Activated B cell treated with CpG ODN at 0.5 μM for 24 hours (primary cell): ENCODE data around the gene SCGB3A1. TPM values are rescaled to one million over a fixed set of nuclear protein-coding genes. Genes with fewer than 3 reads are reported as not detected.

Experiments used
- ATAC-seq: fragments of 200-7000 bp; cut with Tn5 transposase; one replicate; pipeline ENCODE4 v1.10.0; 2021; ENCODE audit warnings: low read depth, mild to moderate bottlenecking, moderate library complexity
- CTCF ChIA-PET: fragments of 350-600 bp; sonication (Branson Sonifier 250); formaldehyde crosslinking; loops from one replicate; lab custom pipeline; 2021; ENCODE audit warnings: antibody characterized with exemption; lab: Charles Lee
- POLR2A ChIA-PET: fragments of 350-600 bp; sonication (Branson Sonifier 250); formaldehyde crosslinking; loops from one replicate; lab custom pipeline; 2021; ENCODE audit warnings: antibody characterized with exemption; lab: Charles Lee
- DNase-seq: peaks from one replicate; pipeline ENCODE4 v3.0.0; 2022
- H3K27ac Mint-ChIP-seq: one replicate; pipeline ENCODE4 v1.8.0; 2020; ENCODE audit warnings: mixed read lengths
- H3K27me3 Mint-ChIP-seq: one replicate; pipeline ENCODE4 v1.8.0; 2021; ENCODE audit warnings: mixed read lengths
- H3K36me3 Mint-ChIP-seq: one replicate; pipeline ENCODE4 v1.8.0; 2021; ENCODE audit warnings: low read depth, mixed read lengths
- H3K4me1 Mint-ChIP-seq: one replicate; pipeline ENCODE4 v1.8.0; 2021; ENCODE audit warnings: mixed read lengths
- H3K4me3 Mint-ChIP-seq: one replicate; pipeline ENCODE4 v1.8.0; 2020; ENCODE audit warnings: mild to moderate bottlenecking, mixed read lengths
- H3K9me3 Mint-ChIP-seq: one replicate; pipeline ENCODE4 v1.8.0; 2020; ENCODE audit warnings: mixed read lengths
- intact Hi-C: fragments of 100-400 bp; cut with micrococcal nuclease; formaldehyde crosslinking; loops from one replicate; pipeline ENCODE4 v1.15.1; 2024
- total RNA-seq: library from RNA; stranded (reverse); gene quantifications from 2 replicates; pipeline ENCODE4 v1.2.3, GENCODE V29; 2022
- TF ChIP-seq, protein P1 (sequence below): fragments of 200-600 bp; IDR thresholded peaks from one replicate; pipeline ENCODE4 v1.8.0; 2022; ENCODE audit warnings: antibody characterized with exemption, mild to moderate bottlenecking

Gene SCGB3A1
- total RNA-seq, 1 donor from 2014 or later: not detected

DNA sequence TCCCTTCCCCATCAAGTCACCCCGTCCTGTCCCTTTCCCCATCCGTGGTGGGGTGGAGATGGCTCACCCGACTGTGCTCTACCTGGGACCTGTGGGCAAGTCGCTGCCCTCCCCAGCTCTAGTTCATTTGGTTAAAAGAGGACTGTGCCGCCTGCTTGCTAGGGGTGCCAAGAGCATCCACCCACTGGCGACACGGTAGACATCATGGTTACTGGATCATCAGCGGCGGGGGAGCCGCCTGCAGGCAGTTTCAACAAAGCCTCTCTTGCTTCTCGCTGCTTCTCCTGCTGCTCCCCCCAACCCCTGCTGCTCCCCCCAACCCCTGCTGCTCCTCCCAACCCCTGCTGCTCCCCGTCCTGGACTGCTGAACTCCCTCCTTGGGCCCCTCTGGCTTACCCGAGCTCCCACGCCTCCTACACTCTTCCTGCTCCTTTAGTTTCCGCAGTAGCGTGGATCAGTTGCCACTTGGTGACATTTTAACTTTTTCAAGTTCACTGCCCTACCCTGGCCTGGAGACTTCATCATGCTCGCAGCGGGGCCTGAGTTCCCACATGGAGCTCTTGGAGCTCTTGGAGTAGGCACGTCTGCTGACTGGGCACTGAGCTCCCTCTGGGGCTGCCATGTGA is 22.0 kb upstream of the SCGB3A1 start:
- no peak overlapping the region for H3K4me3 Mint-ChIP-seq
- POLR2A ChIA-PET: interaction anchor here (0.7 kb wide), 1 partner anchor 817 kb away, joined by 5 read pairs; no protein-coding TSS in a partner anchor
- H3K36me3 Mint-ChIP-seq: no peaks in the 10 kb centered on the region
- no peaks in the 10 kb centered on the region for H3K9me3 Mint-ChIP-seq
- TF ChIP-seq, protein P1, sequence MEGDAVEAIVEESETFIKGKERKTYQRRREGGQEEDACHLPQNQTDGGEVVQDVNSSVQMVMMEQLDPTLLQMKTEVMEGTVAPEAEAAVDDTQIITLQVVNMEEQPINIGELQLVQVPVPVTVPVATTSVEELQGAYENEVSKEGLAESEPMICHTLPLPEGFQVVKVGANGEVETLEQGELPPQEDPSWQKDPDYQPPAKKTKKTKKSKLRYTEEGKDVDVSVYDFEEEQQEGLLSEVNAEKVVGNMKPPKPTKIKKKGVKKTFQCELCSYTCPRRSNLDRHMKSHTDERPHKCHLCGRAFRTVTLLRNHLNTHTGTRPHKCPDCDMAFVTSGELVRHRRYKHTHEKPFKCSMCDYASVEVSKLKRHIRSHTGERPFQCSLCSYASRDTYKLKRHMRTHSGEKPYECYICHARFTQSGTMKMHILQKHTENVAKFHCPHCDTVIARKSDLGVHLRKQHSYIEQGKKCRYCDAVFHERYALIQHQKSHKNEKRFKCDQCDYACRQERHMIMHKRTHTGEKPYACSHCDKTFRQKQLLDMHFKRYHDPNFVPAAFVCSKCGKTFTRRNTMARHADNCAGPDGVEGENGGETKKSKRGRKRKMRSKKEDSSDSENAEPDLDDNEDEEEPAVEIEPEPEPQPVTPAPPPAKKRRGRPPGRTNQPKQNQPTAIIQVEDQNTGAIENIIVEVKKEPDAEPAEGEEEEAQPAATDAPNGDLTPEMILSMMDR: no peak
- intact Hi-C loops: no loop called here
- no peak overlapping the region for H3K27ac Mint-ChIP-seq
- ATAC-seq: no peak
- H3K27me3 Mint-ChIP-seq: peaks cover under 1% of the 10 kb centered on the region
- no peak for DNase-seq
- CTCF ChIA-PET: no interaction called here
- no peaks in the 10 kb centered on the region for H3K4me1 Mint-ChIP-seq

DNA sequence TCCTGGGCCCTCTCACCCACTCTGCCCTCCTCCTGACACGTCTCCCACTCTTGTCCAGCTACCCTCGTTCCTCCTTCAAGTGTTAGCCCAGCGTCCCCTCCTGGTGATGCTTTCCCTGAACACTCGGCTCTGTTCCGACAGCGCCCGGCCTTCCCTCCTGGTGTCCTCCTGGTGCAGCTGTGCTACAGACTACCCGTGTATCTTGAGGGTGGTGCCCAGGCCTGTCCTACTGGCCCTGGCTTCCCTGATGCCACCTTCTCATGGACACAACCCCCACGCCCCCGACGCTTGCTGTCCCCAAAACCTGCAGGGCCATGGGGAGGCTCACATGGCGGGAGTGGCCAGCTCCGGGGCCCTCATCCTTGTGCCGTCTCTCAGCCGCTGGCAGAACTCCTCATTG is 21.4 kb upstream of the SCGB3A1 start:
- no peaks in the 10 kb centered on the region for H3K36me3 Mint-ChIP-seq
- H3K27ac Mint-ChIP-seq: no peak overlapping the region
- ChIA-PET CTCF (no interaction called here), POLR2A (no interaction called here)
- ATAC-seq (no peak), DNase-seq (no peak)
- TF ChIP-seq, protein P1: no peak
- H3K4me3 Mint-ChIP-seq: no peak overlapping the region
- H3K9me3 Mint-ChIP-seq: no peaks in the 10 kb centered on the region
- H3K27me3 Mint-ChIP-seq: no peaks in the 10 kb centered on the region
- intact Hi-C loops: no loop called here
- no peaks in the 10 kb centered on the region for H3K4me1 Mint-ChIP-seq

DNA sequence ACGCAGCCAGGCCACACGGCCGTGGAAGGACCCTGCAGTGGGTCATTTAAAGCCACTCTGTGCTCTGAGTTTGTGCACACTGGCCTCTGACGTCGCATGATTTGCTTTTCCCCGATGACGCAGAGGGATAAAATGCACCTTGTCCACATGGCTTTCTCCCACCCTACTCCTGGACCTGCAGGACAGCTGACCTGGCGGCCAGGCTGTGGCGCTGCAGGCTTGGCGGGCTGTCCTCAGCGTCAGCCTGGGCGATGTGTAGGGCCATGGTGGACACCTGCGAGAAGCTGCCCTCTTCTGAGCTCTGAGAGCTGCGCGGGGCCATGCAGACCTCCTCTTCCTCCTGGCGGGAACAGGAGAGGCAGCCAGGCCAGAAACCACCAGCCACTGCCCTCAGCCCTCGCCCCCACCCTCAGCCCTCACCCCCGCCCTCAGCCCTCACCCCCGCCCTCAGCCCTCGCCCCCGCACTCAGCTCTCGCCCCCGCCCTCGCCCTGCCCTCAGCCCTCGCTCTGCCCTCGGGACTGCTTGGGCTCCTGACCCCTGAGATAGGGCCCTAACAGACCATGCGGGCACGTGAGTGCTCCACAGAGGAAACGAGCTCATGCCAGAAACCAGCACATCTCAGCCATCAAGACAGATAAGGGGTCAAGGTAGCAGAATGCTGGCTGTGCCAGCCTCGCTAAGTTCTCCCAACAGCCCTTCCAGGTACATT is 20.0 kb upstream of the SCGB3A1 start:
- ChIA-PET CTCF (no interaction called here), POLR2A (no interaction called here)
- DNase-seq (no peak), ATAC-seq (no peak)
- no peaks in the 10 kb centered on the region for H3K27me3 Mint-ChIP-seq
- no peak overlapping the region for H3K4me3 Mint-ChIP-seq
- no peaks in the 10 kb centered on the region for H3K36me3 Mint-ChIP-seq
- H3K4me1 Mint-ChIP-seq: no peaks in the 10 kb centered on the region
- no peaks in the 10 kb centered on the region for H3K9me3 Mint-ChIP-seq
- TF ChIP-seq, protein P1: no peak
- intact Hi-C loops: no loop called here
- no peak overlapping the region for H3K27ac Mint-ChIP-seq

DNA sequence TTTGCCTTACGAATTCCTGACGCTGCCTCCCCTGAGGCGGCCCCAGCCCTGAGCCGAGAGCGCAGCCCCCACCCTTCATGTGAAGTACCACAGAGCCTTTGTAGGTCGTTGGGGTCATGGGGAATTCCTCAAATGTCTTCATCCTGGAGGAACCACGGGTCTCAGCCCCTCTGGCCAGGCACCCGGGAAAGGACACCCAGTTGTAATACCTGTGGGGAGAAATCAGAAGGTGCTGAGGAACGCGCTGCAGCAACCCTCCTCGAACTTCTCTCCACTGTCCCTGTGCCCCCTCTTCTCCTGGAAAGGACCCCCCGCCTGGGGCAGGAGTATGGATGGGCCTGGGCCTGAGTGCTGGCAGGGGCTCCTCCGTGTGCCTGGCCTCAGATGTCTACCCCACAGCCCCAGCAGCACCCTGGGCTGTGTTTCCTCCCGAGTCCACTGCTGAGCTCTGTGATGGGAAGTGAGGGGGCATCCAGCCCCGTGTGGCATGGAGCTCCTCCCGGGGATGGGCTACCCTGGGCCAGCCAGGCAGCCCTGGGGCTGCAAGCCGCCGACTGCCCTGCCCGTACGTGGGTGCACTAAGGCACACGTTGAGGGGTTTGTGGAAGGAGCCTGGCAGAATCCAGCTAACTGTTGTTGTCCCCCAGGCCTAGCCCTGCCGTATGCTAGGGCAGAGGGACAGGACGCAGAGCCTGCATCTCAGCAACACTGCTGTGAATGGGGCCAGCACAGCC is 18.7 kb upstream of the SCGB3A1 start:
- DNase-seq (no peak), ATAC-seq (no peak)
- intact Hi-C loops: no loop called here
- Mint-ChIP-seq H3K4me1 (no peaks in the 10 kb centered on the region), H3K27me3 (no peaks in the 10 kb centered on the region), H3K36me3 (no peaks in the 10 kb centered on the region), H3K9me3 (no peaks in the 10 kb centered on the region), H3K4me3 (no peak overlapping the region), H3K27ac (no peak overlapping the region)
- ChIA-PET POLR2A (no interaction called here), CTCF (no interaction called here)
- TF ChIP-seq, protein P1: no peak

DNA sequence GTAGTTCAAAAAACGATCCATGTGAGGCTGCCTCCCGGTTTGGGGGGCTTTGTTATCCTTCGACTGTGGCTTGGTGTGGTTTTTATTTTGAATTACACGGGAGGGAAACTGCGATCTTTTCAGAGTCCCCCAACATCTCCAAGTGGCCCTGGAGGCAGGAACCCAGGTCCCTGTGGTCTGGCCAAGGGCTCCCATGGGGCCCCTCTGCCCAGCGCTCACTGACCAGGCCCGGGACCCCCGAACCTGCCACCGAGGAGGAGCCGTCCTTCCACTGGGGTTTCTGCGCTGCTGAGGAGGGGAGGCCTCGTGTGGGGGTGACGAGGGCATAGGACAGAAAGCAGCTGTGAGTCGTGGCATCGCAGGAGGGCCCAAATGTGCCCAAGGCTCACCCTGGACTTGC is 18.1 kb upstream of the SCGB3A1 start:
- Mint-ChIP-seq H3K9me3 (no peaks in the 10 kb centered on the region), H3K4me3 (no peak overlapping the region), H3K4me1 (no peaks in the 10 kb centered on the region), H3K27ac (no peak overlapping the region), H3K27me3 (no peaks in the 10 kb centered on the region), H3K36me3 (no peaks in the 10 kb centered on the region)
- ChIA-PET CTCF (no interaction called here), POLR2A (no interaction called here)
- intact Hi-C loops: no loop called here
- no peak for ATAC-seq
- TF ChIP-seq, protein P1: no peak
- no peak for DNase-seq
